Lower leg skin (tissue), 3 donors: ENCODE results near the gene IGSF21.

Experiments
- POLR2A ChIP-seq, 2 donors: fragments of 450-650 bp; IDR thresholded peaks; one replicate each; pipeline ENCODE4 v1.6.1; 2016 to 2017; ENCODE audit warnings: antibody characterized with exemption in 2 of 2, mild to moderate bottlenecking in 1 of 2, moderate library complexity in 1 of 2
- TF ChIP-seq, protein P1 (sequence below), 3 donors: fragments of 450-650 bp; IDR thresholded peaks; one replicate each; pipeline ENCODE4 v1.5.1; 2016; ENCODE audit warnings: antibody characterized with exemption in 3 of 3, mild to moderate bottlenecking in 3 of 3, moderate library complexity in 2 of 3

DNA sequence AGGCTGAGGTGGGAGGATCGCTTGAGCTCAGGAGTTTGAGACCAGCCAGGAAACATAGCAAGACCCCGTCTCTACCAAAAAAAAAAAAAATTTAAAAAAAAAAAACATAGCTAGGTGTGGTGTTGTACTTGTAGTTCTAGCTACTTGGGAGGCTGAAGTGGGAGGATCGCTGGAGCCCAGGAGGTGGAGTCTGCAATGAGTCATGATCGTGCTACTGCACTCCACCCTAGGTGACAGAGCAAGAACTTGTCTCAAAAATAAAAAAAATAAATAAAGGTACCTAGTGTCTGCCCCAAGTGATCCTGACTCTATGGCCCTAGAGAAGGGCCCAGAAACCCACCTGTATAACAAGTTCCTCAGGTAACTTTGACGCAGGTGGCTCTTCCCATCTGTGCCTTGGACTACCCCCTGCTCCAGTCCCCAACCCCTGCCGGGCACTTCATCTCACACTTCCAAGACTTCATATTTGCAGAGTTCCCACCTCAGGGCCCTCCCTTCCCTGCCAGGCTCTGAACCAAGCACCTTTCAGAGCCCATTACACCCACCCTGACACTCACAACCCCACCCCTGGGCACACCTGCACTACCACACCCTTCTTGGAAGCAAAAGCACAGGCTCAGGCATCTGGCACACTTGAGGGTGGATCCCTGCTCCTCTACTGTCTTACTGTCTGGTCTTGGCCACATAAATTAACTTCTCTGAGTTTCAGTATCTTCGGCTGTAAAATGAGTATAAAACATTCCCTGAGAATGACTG is 292.9 kb downstream of the IGSF21 start:
- TF ChIP-seq, protein P1, sequence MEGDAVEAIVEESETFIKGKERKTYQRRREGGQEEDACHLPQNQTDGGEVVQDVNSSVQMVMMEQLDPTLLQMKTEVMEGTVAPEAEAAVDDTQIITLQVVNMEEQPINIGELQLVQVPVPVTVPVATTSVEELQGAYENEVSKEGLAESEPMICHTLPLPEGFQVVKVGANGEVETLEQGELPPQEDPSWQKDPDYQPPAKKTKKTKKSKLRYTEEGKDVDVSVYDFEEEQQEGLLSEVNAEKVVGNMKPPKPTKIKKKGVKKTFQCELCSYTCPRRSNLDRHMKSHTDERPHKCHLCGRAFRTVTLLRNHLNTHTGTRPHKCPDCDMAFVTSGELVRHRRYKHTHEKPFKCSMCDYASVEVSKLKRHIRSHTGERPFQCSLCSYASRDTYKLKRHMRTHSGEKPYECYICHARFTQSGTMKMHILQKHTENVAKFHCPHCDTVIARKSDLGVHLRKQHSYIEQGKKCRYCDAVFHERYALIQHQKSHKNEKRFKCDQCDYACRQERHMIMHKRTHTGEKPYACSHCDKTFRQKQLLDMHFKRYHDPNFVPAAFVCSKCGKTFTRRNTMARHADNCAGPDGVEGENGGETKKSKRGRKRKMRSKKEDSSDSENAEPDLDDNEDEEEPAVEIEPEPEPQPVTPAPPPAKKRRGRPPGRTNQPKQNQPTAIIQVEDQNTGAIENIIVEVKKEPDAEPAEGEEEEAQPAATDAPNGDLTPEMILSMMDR (IDR thresholded peaks at IDR 0.05) = no peak
- no peak for TF ChIP-seq POLR2A (IDR thresholded peaks at IDR 0.05)
